Measurements from ENCODE around the gene FAM219B.

DNA sequence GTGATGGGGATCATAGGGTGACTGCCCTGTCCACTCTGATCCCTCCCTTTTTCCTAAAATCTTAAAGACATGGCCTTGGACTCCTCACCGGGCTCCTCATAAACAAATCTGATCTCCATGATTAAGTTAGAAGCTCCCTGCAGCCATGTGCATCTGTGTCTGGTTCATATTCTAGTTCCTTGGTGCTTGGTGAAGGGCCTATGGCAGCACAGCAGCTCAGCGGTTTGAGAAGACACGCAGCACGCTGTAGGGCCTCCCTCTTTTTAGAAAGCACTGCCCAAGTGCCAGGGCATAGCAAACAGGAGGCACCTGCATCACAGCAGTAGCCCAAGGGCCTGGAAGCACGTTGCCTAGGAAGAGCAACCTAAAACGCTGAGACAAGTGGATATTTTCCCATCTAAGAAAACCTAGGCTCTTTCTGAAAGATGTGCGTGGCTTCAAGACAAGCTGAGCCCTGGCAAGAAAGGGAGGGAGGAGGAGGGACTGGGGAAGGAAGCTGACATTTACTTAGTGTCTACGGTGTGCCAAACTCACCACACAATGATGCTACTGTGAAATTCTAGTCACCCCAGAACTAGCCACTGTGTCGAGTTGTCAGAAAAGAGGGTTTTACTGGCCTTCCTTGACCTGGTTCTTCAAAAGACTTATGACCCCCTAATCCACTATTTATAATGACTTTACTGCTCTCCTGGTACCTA, 48.8 kb downstream of the FAM219B start:
- TF ChIP-seq, protein P1, sequence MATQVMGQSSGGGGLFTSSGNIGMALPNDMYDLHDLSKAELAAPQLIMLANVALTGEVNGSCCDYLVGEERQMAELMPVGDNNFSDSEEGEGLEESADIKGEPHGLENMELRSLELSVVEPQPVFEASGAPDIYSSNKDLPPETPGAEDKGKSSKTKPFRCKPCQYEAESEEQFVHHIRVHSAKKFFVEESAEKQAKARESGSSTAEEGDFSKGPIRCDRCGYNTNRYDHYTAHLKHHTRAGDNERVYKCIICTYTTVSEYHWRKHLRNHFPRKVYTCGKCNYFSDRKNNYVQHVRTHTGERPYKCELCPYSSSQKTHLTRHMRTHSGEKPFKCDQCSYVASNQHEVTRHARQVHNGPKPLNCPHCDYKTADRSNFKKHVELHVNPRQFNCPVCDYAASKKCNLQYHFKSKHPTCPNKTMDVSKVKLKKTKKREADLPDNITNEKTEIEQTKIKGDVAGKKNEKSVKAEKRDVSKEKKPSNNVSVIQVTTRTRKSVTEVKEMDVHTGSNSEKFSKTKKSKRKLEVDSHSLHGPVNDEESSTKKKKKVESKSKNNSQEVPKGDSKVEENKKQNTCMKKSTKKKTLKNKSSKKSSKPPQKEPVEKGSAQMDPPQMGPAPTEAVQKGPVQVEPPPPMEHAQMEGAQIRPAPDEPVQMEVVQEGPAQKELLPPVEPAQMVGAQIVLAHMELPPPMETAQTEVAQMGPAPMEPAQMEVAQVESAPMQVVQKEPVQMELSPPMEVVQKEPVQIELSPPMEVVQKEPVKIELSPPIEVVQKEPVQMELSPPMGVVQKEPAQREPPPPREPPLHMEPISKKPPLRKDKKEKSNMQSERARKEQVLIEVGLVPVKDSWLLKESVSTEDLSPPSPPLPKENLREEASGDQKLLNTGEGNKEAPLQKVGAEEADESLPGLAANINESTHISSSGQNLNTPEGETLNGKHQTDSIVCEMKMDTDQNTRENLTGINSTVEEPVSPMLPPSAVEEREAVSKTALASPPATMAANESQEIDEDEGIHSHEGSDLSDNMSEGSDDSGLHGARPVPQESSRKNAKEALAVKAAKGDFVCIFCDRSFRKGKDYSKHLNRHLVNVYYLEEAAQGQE (IDR thresholded peaks at IDR 0.05): no peak
- TF ChIP-seq, protein P2, sequence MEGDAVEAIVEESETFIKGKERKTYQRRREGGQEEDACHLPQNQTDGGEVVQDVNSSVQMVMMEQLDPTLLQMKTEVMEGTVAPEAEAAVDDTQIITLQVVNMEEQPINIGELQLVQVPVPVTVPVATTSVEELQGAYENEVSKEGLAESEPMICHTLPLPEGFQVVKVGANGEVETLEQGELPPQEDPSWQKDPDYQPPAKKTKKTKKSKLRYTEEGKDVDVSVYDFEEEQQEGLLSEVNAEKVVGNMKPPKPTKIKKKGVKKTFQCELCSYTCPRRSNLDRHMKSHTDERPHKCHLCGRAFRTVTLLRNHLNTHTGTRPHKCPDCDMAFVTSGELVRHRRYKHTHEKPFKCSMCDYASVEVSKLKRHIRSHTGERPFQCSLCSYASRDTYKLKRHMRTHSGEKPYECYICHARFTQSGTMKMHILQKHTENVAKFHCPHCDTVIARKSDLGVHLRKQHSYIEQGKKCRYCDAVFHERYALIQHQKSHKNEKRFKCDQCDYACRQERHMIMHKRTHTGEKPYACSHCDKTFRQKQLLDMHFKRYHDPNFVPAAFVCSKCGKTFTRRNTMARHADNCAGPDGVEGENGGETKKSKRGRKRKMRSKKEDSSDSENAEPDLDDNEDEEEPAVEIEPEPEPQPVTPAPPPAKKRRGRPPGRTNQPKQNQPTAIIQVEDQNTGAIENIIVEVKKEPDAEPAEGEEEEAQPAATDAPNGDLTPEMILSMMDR (IDR thresholded peaks at IDR 0.05; ENCODE audit: low read depth, low read length, missing input control): no peak
- TF ChIP-seq RXRA (IDR thresholded peaks at IDR 0.05) (no peak), SP1 (IDR thresholded peaks at IDR 0.05) (no peak), GABPA (IDR thresholded peaks at IDR 0.05 in 1 of 2, conservative IDR thresholded peaks at IDR 0.05 in 1 of 2) (no peak), TAF1 (conservative IDR thresholded peaks at IDR 0.05) (no peak), RAD21 (IDR thresholded peaks at IDR 0.05) (no peak), EGR1 (IDR thresholded peaks at IDR 0.05; ENCODE audit: low read depth in 2 of 2) (no peak), HNF4A (conservative IDR thresholded peaks at IDR 0.05) (no peak), FOXA2 (IDR thresholded peaks at IDR 0.05) (no peak), FOXA1 (IDR thresholded peaks at IDR 0.05) (no peak), JUND (IDR thresholded peaks at IDR 0.05) (no peak)
- TF ChIP-seq, protein P3, sequence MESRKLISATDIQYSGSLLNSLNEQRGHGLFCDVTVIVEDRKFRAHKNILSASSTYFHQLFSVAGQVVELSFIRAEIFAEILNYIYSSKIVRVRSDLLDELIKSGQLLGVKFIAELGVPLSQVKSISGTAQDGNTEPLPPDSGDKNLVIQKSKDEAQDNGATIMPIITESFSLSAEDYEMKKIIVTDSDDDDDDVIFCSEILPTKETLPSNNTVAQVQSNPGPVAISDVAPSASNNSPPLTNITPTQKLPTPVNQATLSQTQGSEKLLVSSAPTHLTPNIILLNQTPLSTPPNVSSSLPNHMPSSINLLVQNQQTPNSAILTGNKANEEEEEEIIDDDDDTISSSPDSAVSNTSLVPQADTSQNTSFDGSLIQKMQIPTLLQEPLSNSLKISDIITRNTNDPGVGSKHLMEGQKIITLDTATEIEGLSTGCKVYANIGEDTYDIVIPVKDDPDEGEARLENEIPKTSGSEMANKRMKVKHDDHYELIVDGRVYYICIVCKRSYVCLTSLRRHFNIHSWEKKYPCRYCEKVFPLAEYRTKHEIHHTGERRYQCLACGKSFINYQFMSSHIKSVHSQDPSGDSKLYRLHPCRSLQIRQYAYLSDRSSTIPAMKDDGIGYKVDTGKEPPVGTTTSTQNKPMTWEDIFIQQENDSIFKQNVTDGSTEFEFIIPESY (IDR thresholded peaks at IDR 0.05): no peak
- TF ChIP-seq, protein P4, sequence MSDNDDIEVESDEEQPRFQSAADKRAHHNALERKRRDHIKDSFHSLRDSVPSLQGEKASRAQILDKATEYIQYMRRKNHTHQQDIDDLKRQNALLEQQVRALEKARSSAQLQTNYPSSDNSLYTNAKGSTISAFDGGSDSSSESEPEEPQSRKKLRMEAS (IDR thresholded peaks at IDR 0.05): no peak

Data from liver (tissue), 3 donors.